Endometrial microvascular endothelial cells (primary cell): ENCODE results near the gene GALT. TPM values are rescaled to one million over a fixed set of nuclear protein-coding genes. Genes with fewer than 3 reads are reported as not detected.

Source experiments
- in situ Hi-C: cut with HindIII; loops from 2 replicates; pipeline ENCODE4 v1.10.0; 2017; ENCODE audit warnings: low sequenced_read_pairs, low pct_unique_long_range_greater_than_20kb; ENCODE audit errors: inconsistent ontology term
- total RNA-seq: library from RNA; depleted of rRNA; stranded (reverse); fragments of >200 nt; gene quantifications from one replicate; pipeline ENCODE4 v1.2.3, GENCODE V29; 2015; ENCODE audit errors: inconsistent ontology term

The GALT gene
- 20.5 TPM for total RNA-seq

DNA sequence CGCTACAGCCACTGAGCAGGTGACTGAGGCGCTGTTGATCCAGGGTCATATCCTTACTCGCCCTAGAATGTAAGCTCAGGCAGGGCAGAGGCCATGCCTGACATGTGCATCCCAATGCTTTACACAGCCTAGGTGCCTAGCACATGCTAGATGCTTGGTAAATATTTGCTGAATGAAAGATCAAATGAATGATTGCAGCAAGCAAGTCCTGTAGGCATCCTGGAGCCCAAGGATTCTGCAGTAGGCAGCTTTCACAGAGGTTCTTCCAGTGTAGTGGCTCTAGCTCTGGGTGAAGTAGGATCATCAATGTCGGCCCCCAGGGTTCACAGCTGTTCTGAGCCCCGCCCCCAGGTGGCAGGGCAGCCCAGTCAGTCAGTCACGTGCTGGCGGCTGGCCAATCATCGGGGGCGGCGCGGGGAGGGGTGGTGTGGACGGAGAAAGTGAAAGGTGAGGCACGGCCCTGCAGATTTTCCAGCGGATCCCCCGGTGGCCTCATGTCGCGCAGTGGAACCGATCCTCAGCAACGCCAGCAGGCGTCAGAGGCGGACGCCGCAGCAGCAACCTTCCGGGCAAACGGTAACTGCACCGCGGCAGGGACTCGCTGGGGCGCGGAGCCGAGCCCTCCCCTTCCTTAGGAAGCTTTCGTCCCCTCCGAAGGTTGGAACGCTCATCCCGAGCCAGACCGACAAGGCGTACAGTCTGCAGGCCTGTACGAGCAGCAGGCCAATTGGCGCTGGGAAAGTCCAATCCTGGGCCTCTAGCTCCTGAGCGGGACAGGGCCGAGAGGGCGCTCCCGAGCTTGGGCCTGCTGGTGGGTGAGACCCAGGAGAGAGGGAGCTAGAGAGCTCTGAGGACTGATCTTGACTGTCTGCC, at the start of gene GALT:
Gene GALT (plus strand): TSS at position 465 of the 873 bp plus-strand sequence. CDS start 30 bp downstream, at position 495.
- in situ Hi-C loops: no loop called here

DNA sequence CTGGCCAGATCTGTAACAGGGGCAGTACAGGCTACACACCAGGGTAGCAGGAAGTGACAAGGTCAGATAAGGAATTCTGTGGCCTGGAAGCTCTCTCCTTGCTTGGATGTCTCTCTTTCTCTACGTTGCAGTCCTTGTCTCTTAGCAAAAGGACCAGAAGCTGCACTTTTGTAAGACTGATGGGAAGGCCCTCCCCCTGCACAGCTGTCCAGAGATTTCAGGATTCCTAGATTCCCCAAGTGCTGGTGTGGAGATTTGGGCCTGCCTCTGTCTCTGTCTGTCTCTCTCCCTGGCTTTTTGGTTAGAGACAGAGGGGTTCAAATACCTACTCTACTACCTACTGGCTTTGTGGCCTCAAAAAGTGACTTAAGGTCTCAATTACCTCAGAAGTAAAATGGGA, 46.9 kb upstream of the GALT start:
- in situ Hi-C loops: no loop called here

DNA sequence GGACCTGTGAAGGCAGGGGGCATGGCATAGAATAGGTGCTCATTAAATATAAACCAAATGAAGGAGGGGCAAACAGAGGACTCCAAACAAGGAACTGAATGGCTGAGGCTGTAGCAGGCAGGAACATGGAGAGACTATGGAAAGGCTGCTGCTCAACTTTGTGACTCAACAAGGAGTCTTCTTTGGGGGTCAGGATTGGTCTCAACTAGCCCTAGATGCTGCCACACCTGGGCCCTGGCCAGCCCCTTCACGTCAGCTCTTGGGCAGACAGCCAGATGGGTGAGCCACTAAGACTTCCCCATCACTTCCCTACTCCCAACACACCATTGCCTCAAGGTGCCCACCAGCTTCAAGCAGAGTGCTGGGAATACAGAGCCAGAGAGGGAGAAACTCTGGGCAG, 45.6 kb upstream of the GALT start:
- in situ Hi-C loops: no loop called here

DNA sequence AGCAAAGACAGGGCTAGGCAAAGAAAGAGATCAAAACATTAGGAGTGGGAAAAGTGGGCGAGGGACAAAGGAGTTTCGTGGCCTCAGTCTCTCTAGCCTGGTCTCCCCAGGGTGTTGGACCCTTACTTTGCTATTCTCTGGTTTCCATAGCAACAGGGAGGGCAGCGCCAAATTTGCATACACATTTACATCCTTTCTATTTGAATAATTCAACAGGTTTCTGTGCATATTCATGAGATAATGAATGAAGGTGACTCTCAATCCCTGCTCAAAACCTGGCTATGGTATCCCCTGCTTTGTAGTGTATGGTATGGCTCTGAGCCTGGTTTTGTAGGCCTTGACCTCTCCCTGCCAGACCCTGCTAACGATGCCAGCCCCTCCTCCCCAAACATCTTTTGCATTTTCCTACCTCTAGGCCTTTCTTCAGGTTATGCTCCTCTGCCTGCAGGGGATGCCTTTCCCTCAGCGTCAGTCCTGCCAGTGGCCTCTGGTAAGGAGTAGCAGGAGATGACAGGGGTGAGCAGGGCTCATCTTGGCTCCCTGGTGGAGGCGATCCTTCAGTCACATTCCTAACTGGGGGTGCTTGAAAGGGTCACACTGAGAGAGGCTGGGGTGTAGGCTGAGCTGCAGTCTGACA, 44.4 kb upstream of the GALT start:
- in situ Hi-C loops: no loop called here

DNA sequence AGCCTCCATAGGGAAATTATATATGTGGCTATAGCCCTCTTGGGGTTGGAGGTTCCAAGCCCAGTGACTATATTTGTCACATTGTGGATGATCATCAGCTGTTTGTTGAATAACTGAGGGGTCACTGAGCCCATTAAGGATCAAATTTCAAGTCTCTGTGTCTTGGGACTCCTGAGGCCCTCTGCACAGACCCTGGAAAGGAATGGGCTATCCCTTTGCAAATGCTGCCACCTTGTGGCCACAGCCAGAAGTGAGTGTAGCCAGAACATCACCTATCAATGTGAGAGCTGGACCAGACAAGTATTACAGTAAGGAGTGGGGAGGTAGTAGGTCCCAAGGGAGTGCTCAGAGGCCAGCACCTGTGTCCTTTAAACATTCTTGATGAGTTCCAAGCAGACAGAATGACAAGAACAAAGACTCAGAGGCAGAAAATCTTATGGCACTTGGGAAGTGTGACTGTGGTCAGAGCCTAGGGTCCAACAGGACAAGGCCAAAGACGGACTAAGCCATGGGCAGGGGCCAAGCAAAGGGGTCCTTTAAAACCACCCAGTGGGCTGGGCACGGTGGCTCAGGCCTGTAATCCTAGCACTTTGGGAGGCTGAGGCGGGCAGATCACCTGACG, 42.8 kb upstream of the GALT start:
- in situ Hi-C loops: no loop called here

DNA sequence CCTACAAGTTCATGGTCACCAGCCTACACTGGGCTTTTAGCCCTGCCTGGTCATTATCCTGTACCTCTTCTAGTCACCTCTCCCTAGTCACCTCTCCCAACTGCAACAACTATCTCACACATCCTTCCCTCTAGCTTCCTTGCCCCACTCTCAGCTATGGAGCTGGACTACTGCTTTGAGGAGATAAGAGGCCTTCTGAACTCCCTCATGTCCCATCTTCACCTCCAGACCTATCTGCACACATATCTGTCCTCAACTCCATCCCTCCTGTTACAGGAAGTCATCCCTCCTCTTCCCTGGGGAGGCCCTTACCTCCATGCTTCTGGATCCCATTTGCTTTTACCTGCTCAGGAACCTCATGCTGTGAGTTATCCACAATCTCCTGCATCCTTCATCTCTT, 40.3 kb upstream of the GALT start:
- in situ Hi-C loops: no loop called here

DNA sequence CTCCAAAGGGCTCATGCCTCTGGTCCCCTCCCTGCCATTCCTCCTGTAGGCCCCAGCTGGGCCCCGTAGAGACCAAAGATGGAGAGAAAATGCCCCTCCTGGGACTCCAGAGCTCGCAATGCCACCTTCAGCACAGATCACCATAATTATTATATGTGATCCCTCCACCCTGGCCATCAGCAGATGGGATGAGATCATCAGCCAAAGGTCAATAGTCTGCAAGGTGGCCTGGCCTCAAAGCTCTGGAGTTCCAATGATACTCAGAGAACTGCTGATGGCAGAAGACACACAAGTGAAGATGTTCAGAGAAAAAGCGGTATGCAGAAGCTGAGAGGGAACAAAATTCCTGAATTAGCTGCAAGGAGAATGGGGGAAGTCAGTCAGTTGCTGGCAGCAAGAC, 39.6 kb upstream of the GALT start:
- in situ Hi-C loops: no loop called here

DNA sequence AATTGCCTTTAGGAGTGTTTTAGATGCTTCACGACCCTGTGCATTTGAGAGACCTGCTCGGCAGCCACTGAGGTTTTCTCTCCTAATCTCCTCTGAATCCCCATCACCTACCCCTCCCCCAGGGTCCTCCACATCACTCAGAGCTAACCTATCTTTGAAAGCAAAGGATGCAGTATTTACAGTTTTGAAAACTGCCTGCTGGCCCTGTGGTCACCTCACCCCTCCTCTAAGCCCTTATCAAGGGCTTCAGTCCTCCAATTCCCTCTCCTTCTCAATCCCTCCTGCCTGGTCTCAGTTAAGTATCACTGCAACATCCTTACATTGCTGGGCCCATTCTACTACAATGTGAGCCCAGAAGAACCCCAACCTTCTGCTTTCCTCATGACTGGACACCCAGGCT, 39.1 kb upstream of the GALT start:
- in situ Hi-C loops: no loop called here

DNA sequence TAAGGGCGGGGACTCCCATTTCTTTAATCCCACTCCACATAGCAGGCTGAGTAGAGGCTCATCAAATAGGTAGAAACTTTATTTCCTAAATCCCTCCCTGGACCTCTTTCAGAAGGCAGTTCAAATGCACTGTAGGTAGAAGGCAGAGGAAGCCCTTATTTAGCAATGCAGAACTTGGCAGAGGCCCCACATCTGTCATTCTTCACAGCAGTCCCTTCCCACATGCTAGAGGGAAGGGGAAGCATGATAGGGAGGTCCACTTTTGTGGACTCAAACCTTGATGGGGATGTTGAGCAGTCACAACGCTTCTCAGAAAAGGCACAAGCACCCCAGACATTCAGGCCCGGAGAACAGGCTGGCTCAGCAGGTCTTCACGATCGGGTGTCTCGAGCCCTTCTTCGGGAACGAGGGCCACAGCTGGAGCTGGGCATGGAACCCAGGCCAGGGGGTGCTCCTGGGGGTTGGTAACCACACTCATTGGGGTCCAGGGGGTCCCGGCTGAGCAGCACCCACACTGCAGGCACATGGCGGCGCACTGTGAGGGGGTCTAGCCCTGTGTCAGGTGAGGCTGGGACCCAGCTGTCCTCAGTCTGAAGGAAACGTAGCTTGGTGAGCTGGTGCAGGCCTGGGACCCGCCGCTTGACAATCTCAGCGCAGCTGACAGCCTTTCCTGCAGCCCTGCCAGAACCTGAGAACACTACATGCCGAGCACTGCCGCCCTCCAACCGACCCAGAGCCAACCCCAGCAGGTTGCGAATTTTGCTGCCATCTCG, 35.9 kb upstream of the GALT start:
- in situ Hi-C loops: no loop called here

DNA sequence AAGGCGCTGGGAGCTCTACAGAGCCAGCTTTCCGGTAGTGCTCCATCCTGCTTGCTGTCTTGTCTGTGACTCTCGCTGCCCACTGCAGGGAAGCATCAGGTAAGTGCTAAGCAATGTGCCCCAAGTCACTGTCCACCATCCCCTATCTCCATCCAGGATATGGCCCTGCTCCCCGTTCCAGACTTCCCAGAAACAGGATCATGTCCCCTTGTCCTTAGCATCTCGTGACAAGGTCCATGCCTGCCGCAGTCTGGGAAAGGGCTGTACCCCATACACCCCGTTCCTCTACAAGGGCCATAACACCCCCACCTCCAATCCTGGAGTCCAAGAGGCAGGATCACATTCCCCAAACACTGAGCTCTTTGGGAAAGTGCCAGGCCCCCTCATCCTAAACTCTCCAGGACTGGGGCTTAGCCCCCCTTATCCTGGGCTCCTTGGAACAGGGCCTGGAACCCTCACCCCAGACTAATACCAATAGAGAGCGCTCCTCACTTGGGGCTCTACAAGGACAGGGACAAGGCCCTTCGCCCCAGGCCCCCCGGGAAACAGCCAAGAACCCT, 35.1 kb upstream of the GALT start:
- in situ Hi-C loops: no loop called here

DNA sequence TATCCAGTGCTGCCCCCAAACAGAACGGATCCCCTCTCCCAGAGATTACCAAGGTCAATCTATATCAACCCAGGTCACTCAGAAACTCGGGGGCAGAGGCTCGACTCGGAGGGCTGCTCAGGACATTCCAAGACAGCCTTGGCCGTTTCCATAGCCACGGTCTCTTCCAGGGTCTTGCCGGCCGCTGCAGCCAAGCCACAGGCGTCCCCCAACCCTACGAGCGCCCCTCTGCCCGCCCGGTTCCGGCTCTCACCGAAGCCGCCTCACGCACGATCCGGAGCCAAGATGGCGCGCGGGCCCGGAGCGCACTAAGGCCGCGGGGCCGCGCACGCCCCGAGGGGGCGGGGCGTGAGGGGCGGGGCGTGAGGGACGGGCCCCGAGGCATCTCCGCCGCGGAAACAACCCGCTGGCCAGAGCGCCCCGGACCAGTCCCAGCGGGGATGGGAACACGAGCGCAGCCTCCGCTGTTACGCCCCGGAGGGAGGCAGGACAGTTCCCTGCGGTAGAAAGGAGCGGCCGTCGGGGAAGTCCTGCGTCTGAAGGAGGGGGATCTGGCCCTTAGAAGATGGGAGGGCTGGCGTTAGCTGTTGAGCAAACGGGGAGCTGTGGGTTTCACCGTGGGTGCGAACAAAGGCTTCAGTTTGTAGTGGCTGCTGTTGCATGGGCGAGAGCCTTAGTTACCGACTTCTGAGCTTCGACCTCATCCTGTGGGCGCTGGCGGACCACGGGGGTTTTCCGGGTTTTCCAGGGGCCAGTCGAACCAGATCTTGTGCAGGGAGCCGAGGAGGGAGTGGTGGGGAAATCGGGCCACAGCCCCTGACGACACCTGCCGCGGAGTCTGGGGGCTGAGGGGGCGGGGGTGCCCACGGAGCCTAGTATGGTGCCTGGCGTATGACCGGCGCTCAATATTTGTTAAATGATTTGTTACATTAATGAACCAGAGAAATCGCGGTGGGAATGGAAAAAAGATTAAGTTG, 34.4 kb upstream of the GALT start, which contains the start of gene RPP25L:
Gene RPP25L (minus strand): TSS at position 287 of the 977 bp plus-strand sequence. CDS start 801 bp downstream, outside the sequence.
- in situ Hi-C loops: no loop called here

DNA sequence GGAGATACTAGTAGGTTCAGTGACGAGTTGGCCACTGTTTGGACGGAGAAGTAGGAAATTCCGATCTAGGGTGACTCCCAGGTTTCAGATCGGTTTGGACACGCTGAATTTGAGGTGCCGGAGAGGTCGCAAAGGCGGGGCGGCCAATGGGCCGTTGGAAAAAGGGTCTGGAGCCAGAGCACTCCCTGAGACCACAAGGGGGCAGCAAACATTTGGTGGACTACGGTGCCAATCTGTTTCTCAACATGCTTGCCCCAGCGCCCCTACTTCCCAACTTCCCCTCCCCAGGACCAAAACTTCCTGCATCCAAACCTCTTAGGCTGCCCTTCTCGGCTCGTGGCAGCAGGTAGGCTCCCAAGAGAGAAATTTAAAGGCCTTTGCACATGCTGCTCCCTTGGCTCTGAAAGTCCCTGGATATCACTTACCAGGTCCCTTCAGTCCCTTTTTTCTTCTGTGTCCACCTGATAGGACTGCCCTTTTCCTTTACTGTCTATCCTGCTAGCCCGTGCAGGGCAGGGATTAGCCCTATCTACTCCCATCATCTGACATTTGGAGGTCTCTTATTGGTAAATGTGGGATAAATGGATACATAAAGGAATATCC, 33.6 kb upstream of the GALT start:
- in situ Hi-C loops: no loop called here

DNA sequence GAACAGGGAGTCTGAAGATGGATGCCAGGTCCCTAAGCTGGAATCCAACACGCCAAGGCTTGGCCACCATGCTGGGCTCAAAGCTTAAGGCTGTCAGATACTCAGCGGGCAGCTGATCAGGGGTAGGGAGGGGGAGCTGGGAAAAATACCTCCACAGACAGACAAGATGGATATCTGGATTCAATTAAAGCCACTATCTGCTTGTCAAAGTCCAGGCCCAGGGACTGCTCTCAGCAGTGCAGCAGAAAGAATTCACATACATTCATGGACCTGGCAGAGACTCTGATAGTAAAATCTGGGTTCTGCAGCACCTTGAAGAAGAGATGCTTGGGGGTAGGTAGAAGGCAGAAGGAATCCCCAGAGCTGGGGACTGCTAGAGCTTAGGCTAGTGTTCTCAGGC, 31.3 kb upstream of the GALT start:
- in situ Hi-C loops: no loop called here

DNA sequence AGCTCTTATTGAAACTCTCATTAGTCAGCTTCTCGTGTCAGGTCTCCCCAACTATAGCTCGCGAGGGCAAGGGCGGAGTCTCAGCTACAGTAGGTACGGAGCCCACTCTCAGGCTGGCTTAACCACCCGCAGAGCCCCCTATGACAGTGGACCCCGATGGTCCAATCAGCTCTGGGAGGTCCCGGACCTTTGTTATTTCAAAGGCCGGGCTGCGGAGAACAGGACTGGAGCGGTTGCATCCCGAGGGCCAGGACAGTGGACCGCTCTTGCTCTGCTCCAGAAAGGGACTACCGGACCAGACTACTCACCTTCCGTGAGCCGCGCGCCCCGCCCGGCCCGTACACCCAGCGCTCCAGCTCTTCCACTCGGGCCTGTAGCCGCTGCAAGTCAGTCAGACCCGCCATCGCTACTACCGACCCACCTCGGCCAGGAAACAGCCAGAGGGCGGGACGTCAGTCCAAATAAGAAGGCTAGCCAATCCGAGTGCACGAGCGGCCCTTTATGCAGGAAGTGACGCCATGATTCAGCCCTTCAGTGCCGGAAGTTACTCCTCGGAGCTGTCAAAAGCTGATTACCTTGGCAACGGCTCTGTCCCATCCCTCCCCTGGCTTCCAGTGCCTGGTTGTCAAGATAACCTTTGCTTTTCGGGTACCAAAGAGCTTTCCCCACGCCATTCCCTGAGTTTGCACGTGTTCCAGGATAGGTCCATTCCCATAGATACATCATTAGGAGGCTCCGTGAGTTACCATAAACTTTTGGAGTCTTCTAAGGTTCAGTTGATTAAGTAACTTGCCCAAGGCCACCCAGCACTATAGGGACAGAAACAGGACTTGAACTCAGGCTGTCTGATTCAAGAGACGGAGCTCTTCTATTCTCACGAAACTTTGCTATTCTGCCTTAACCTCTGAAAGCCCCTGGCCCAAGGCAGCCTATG, 26.1 kb upstream of the GALT start, which contains the start of gene DCTN3:
Gene DCTN3 (minus strand): TSS at position 435 of the 934 bp plus-strand sequence. CDS start 31 bp downstream, at position 404.
- in situ Hi-C loops: no loop called here

DNA sequence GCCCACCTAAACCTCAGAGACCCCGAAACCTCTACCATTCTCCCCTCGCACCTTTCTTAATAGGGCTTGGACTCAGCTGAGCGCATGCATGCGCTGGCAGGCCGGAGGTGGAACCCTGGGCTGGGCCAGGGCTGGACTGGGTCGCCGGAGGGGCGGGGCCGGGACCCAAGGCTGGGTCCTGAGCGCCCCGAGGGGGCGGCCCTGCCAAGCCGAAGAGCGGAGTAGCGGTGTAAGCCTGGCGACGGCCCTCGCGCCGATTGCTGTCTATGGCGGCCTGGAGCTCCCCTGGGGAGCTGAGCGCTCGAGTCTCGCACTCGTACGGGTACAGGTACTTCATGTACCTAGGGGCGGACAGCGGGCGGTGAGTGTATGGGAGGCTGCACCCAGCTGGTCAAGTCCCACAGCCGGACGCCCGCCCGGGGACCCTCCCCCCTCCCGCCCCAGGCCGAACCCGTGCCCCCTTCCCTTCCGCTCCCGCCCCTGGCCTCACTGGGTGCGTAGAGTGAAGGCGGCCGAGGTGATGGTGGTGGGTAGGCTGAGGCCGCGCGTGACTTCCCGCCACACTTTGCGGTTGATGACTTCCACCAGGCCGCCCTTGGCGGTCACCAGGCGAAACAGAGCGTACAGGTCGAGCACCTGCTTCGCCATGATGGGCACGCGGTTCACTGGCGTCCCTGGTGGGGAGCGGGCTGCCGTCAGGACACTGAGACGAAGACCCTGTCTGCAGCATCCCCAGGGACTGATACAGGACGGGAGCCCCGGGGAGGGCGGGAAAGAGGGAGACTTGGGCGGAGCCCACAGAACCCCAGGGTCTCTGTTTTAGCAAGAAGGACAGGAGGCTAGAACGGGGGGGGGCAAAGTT, 22.9 kb upstream of the GALT start:
- in situ Hi-C loops: no loop called here
